OCI-LY7 (cell line): ENCODE data around the gene LPGAT1. TPM values are rescaled to one million over a fixed set of nuclear protein-coding genes. Genes with fewer than 3 reads are reported as not detected.

Experiments used
- BruUV-seq: library from RNA; stranded (reverse); fragments of 400-500 nt; replicated peaks from 2 replicates; lab custom pipeline; 2021; lab: Mats Ljungman, UMichigan
- CTCF ChIA-PET: fragments of 300-600 bp; sonication (Branson Sonifier 250); formaldehyde crosslinking; loops from one replicate; lab custom pipeline; 2022; ENCODE audit warnings: antibody characterized with exemption; ENCODE audit not compliant: unreplicated experiment; lab: Charles Lee
- POLR2A ChIA-PET: fragments of 300-600 bp; sonication (Branson Sonifier 250); formaldehyde crosslinking; loops from one replicate; lab custom pipeline; 2022; ENCODE audit warnings: antibody characterized with exemption; lab: Charles Lee
- DNase-seq: peaks from one replicate; pipeline ENCODE4 v3.0.0-alpha.2; 2015; ENCODE audit warnings: low spot score
- H2AFZ ChIP-seq: fragments of 200-600 bp; sonication (generic), shearing (Covaris generic); 2 replicates; pipeline ENCODE4 v1.6.1; 2014; ENCODE audit warnings: mild to moderate bottlenecking, antibody characterized with exemption, low read length, moderate library complexity
- H3K27ac ChIP-seq: fragments of 200-600 bp; sonication (generic); 2 replicates; pipeline ENCODE4 v1.5.1; 2014; ENCODE audit warnings: mixed run types, low read depth, mild to moderate bottlenecking, moderate library complexity, low read length, inconsistent platforms; ENCODE audit not compliant: poor library complexity, severe bottlenecking
- H3K36me3 ChIP-seq: fragments of 200-600 bp; sonication (generic); 2 replicates; pipeline ENCODE4 v1.6.1; 2014; ENCODE audit warnings: mild to moderate bottlenecking, antibody characterized with exemption, low read length, moderate library complexity, mixed read lengths; ENCODE audit not compliant: insufficient read depth
- H3K4me1 ChIP-seq: fragments of 200-600 bp; sonication (generic); 2 replicates; pipeline ENCODE4 v1.5.1; 2014; ENCODE audit warnings: mild to moderate bottlenecking, low read length; ENCODE audit not compliant: insufficient read depth, poor library complexity, severe bottlenecking
- H3K4me2 ChIP-seq: fragments of 200-600 bp; sonication (generic); 2 replicates; pipeline ENCODE4 v1.6.1; 2014; ENCODE audit warnings: mild to moderate bottlenecking, low read length
- H3K4me3 ChIP-seq: fragments of 200-600 bp; sonication (generic); 2 replicates; pipeline ENCODE4 v1.5.1; 2014; ENCODE audit warnings: mild to moderate bottlenecking, low read depth, low read length; ENCODE audit not compliant: poor library complexity, severe bottlenecking
- H3K79me2 ChIP-seq: fragments of 200-600 bp; sonication (generic); 2 replicates; pipeline ENCODE4 v1.6.1; 2016; ENCODE audit warnings: low read depth, mild to moderate bottlenecking, low read length, moderate library complexity, mixed read lengths; ENCODE audit not compliant: insufficient read depth
- H3K9me2 ChIP-seq: fragments of 200-600 bp; sonication (generic); 2 replicates; pipeline ENCODE4 v1.6.1; 2016; ENCODE audit warnings: mild to moderate bottlenecking, low read length, mixed read lengths; ENCODE audit not compliant: insufficient read depth
- H3K9me3 ChIP-seq: fragments of 200-600 bp; sonication (generic); 2 replicates; pipeline ENCODE4 v1.6.1; 2014; ENCODE audit warnings: mild to moderate bottlenecking, mixed run types, low read length, mixed read lengths
- H4K20me1 ChIP-seq: fragments of 200-600 bp; sonication (generic); 2 replicates; pipeline ENCODE4 v1.6.1; 2014; ENCODE audit warnings: mild to moderate bottlenecking, antibody characterized with exemption, low read length, moderate library complexity, mixed read lengths; ENCODE audit not compliant: insufficient read depth
- CTCF ChIP-seq: fragments of 200-600 bp; sonication (generic); conservative IDR thresholded peaks from 2 replicates; pipeline ENCODE4 v1.5.1; 2014; ENCODE audit warnings: mild to moderate bottlenecking, antibody characterized with exemption, low read length, moderate library complexity, mixed read lengths
- EZH2phosphoT487 ChIP-seq: fragments of 200-600 bp; sonication (generic); IDR thresholded peaks from 2 replicates; pipeline ENCODE4 v1.6.1; 2018; ENCODE audit warnings: low read depth, borderline replicate concordance, mild to moderate bottlenecking, mixed run types, antibody characterized with exemption, low read length, moderate library complexity, mixed read lengths
- intact Hi-C: fragments of 100-400 bp; cut with micrococcal nuclease; formaldehyde crosslinking; loops from one replicate; pipeline ENCODE4 v1.10.0; 2022; ENCODE audit not compliant: unreplicated experiment
- total RNA-seq, 2 experiments: library from RNA; depleted of rRNA in 1 of 2; stranded (reverse); fragments of >200 nt in 1 of 2; shearing (Covaris generic) in 1 of 2; gene quantifications; 2 replicates each; pipeline ENCODE4 v1.2.3, GENCODE V29; 2014 to 2022

The LPGAT1 gene
- total RNA-seq, 2 experiments from 2014 or later = 14.1 to 35.2 TPM

GRCh38 chr1:211710566-211711314 is 119.8 kb downstream of the LPGAT1 start:
- ChIA-PET POLR2A (interaction anchor here (0.5 to 1.8 kb wide), 3 partner anchors 18 to 284 kb away, joined by 3 to 5 read pairs (median 3); no protein-coding TSS in a partner anchor), CTCF (no interaction called here)

GRCh38 chr1:211708926-211709325 is 121.6 kb downstream of the LPGAT1 start:
- BruUV-seq = no TSS peak
- H3K27ac ChIP-seq = no peak overlapping the region
- H3K9me3 ChIP-seq = no peaks in the 10 kb centered on the region
- DNase-seq = no peak
- intact Hi-C loops = no loop called here
- peaks cover 8% of the 10 kb centered on the region for H3K4me1 ChIP-seq
- no peak overlapping the region for H3K4me3 ChIP-seq
- no peak overlapping the region for H3K4me2 ChIP-seq
- no peaks in the 10 kb centered on the region for H4K20me1 ChIP-seq
- ChIA-PET CTCF (no interaction called here), POLR2A (interaction anchor here (1.3 to 1.5 kb wide), 2 partner anchors 9 to 30 kb away, joined by 4 read pairs; no protein-coding TSS in a partner anchor)
- TF ChIP-seq CTCF (no peak), EZH2phosphoT487 (no peak)
- H2AFZ ChIP-seq = no peak overlapping the region
- H3K9me2 ChIP-seq = no peaks in the 10 kb centered on the region
- no peaks in the 10 kb centered on the region for H3K79me2 ChIP-seq
- H3K36me3 ChIP-seq = no peaks in the 10 kb centered on the region

More at GRCh38 chr1:211710566-211711314, 119.8 kb downstream of the LPGAT1 start:
- TF ChIP-seq CTCF = no peak
- no peak for TF ChIP-seq EZH2phosphoT487
- H4K20me1 ChIP-seq = no peaks in the 10 kb centered on the region
- no TSS peak for BruUV-seq
- H3K4me1 ChIP-seq = no peaks in the 10 kb centered on the region
- H3K36me3 ChIP-seq = no peaks in the 10 kb centered on the region
- no peak overlapping the region for H3K4me3 ChIP-seq
- no peak overlapping the region for H3K4me2 ChIP-seq
- no peaks in the 10 kb centered on the region for H3K9me3 ChIP-seq
- no peak overlapping the region for H2AFZ ChIP-seq
- DNase-seq = no peak
- no peaks in the 10 kb centered on the region for H3K9me2 ChIP-seq
- H3K27ac ChIP-seq = no peak overlapping the region
- intact Hi-C loops = no loop called here
- H3K79me2 ChIP-seq = no peaks in the 10 kb centered on the region

GRCh38 chr1:211708006-211708405 is 122.6 kb downstream of the LPGAT1 start:
- peaks cover 9% of the 10 kb centered on the region for H3K4me1 ChIP-seq
- H3K4me2 ChIP-seq = no peak overlapping the region
- no peaks in the 10 kb centered on the region for H4K20me1 ChIP-seq
- DNase-seq = no peak
- H3K27ac ChIP-seq = no peak overlapping the region
- H3K36me3 ChIP-seq = no peaks in the 10 kb centered on the region
- ChIA-PET POLR2A (interaction anchor here (0.6 to 1.5 kb wide), 3 partner anchors 8 to 192 kb away, joined by 3 to 4 read pairs (median 4); no protein-coding TSS in a partner anchor), CTCF (interaction anchor here (1.3 kb wide), 1 partner anchor 10 kb away, joined by 3 read pairs; no protein-coding TSS in a partner anchor)
- H3K4me3 ChIP-seq = no peak overlapping the region
- intact Hi-C loops = no loop called here
- no peak for TF ChIP-seq EZH2phosphoT487
- no peak for TF ChIP-seq CTCF
- H3K9me2 ChIP-seq = no peaks in the 10 kb centered on the region
- H3K79me2 ChIP-seq = no peaks in the 10 kb centered on the region
- H2AFZ ChIP-seq = no peak overlapping the region
- H3K9me3 ChIP-seq = no peaks in the 10 kb centered on the region
- no TSS peak for BruUV-seq
